Suppressor macrophage (primary cell): Measurements from ENCODE around the gene UNC13C.

Experiments
- DNase-seq, 4 experiments: peaks; one replicate each; pipeline ENCODE4 v3.0.0-alpha.2; 2020 to 2022

UNC13C gene

DNA sequence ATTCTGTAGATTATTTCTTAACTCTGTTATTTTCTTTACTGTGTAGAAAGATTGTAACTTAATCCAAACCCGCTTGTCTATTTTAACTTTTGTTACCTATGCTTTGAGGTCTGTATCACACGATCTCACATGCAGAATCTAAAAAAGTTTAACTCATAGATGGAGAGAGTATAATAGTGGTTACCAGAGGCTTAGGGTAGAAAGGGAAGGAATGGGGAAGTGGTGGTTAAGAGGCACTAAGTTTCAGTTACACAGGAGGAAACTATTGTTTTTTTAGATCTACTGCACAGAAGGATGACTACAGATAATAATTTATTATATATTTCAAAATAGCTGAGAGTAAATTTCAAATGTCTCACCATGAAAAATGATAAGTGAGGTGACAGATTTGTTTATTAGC lies 703.3 kb downstream of the UNC13C start:
- peak; percentile 3 to 66 (median 34) for DNase-seq
